Measurements from ENCODE around the gene PARPBP.
A peak's percentile ranks its signal among the peaks of the same experiment; 100 is the strongest.
"Not testable (repeated sequence)": the region's sequence is repeated elsewhere in the genome, so short reads cannot be mapped to it uniquely, and the experiment has no call there.

The PARPBP gene

DNA sequence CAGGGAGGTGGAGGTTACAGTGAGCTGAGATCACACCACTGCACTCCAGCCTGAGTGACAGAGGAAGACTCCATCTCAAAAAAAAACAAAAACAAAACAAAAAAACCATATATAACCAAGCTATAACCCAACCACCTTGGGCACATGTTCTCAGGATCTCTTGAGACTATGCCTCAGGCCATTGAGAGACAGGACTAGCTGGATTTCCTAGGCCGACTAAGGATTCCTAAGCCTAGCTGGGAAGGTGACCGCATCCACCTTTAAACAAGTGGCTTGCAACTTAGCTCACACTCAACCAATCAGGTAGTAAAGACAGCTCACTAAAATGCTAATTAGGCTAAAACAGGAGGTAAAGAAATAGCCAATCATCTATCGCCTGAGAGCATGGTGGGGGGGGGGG, 35.2 kb downstream of the PARPBP start:
- not testable (repeated sequence) for DNase-seq

DNA sequence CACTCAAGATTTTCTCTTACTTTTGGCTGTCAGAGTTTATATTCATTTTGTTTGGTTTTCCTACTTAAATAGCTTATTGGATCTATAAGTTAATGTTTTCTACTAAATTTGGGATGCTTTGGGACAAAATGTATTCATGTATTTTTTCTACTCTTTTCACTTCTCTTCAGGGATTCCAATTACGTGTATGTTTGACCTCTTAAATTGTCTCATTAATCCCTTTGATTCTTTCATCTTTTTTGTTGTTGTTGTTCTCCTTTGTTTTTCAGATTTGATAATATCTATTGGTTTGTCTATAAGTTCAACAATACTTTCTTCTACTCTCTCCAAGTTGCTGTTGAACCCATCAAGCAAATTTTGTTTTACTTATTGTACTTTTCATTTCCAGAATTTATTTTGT, 43.4 kb downstream of the PARPBP start:
- DNase-seq = no peak

- no peak for DNase-seq
Observed at GRCh38 chr12:102167821-102168604, 48.0 kb downstream of the PARPBP start.

- DNase-seq = peak; percentile 35
Observed at GRCh38 chr12:102169922-102170621, 50.1 kb downstream of the PARPBP start.

DNA sequence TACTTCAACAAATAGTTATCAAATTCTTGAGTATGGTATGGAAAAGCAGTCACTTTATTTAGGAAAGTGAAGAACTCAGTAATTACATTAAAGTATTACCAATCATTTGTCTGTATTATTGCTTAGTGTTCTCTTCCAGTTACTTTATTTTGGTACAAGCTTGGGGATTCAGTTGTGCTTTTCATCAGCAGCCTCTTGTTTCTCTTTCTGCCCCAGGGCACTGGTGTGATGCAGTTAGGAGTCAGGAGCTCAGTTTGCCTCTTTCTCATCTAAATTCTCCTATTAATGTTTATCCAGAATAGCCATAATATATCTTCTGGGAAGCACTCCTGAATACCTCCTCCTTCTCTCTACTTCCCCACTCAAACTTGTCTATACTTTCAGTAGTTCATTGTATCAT, 52.0 kb downstream of the PARPBP start:
- DNase-seq = no peak

GRCh38 chr12:102172436-102172835, 52.5 kb downstream of the PARPBP start:
- no peak for DNase-seq

DNA sequence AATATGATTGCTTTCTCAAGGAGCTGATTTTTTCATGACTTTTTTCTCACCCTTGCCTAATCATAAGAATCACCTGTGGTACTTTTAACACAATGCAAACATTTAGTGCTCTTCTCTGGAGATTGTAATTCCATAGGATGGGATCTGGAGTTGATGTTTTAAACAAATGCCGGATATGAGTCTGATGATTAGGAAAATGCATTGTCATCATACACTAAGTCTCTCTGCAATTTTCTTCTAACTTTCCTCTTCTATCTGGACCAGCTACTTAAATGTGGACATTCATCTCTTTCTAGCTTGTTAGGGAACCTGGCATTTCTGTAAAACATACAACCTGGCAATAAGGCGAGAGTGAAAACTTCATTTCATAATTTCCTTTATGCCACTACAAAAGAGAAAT, 54.1 kb downstream of the PARPBP start:
- no peak for DNase-seq

GRCh38 chr12:102174761-102175160, 54.8 kb downstream of the PARPBP start:
- no peak for DNase-seq

- no peak for DNase-seq
Observed at GRCh38 chr12:102182635-102183034, 62.7 kb downstream of the PARPBP start.

DNA sequence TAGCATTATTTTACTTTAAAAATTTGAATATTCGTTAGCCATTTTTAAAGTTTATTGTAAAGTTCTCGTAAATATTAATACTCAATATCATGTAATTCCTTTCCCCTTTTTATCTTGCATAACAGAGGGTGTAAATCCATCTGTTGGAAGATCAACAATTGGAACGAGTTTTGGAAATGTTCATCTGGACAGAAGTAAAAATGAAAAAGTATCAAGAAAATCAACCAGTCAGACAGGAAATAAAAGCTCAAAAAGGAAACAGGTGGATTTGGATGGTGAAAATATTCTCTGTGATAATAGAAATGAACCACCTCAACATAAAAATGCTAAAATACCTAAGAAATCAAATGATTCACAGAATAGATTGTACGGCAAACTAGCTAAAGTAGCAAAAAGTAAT, 75.8 kb downstream of the PARPBP start:
- DNase-seq = no peak

GRCh38 chr12:102197789-102198188, 77.8 kb downstream of the PARPBP start, which contains the start of gene PMCH:
Gene PMCH, minus strand, starts transcription at chr12:102197833. Its CDS starts 63 bp downstream, at chr12:102197770.
- no peak for DNase-seq

- no peak for DNase-seq
Observed at GRCh38 chr12:102201436-102202061, 81.6 kb downstream of the PARPBP start.

DNA sequence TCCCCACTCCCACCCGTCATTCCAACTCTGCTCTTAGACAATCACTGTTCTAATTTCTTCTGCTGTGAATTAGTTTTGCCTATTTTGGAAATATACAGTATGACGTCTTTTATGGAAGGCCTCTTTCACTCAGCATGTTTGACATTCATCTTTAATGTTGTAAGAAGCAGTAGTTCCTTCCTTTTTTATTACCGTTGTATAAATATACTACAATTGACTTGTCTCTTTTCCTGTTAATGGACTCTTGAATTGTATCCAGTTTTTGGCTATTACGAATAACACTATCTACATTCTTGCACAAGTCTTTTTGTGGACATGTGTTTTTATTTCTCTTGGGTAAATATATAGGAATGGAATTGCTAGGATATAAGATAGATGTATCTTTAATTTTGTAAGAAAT, 82.6 kb downstream of the PARPBP start:
- no peak for DNase-seq

DNA sequence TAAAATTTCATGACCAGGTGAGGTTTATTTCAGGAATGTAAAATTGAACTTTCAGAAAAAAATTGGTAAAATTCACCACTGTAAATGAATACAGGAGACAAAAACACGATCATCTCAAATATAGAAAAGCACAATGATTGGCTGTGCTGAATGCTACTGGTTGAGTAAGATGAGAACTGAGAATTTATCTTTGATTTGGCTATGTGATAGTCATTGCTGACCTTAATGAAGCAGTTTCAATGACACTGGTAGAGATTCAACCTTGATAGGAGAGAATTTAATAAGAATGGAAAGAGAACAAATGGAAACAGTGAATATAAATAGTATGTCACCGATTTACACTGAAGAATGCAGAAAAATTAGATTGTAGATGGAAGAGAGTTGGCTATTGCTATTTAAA, 84.0 kb downstream of the PARPBP start:
- DNase-seq = no peak

GRCh38 chr12:102215992-102216691, 96.2 kb downstream of the PARPBP start:
- no peak for DNase-seq

- no peak for DNase-seq
Observed at GRCh38 chr12:102220736-102221135, 100.8 kb downstream of the PARPBP start.

DNA sequence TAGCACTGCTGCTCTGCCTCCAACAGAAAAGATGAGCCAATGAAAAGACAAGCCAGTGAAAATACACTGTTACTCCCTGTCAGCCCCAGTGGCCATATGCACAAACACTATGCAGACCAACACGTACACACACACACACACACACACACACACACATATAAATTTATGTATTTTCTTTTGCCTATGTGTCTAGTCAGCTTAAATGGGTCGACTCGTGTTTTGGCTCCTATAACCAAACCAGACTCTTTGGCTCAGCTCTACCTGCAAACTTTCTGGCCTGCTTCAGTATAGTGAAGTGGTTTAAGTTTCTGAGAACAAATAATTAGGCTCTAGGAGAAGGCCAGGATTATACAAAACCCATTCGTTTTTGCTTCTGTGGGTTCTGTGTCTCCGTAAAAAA, 108.0 kb downstream of the PARPBP start:
- no peak for DNase-seq

DNA sequence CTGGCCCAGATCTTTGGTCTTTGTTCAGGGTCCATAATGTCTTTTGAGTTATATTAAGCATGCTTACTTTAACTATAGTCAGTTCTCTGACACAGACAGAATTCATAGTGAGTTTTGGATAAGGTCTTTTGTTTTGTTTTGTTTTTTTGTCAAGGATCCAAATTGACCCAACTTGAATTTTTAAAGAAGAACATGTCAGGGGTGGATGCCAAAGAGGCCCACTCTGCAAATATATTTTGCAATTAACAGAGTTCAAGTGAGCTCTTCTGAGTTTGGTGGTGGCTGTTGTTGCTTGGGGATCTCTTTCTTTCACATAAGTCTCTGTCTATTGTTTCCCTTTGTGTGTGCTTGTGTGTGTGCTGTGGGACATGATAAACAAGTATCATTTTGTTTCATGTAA, 112.1 kb downstream of the PARPBP start:
- DNase-seq = no peak

DNA sequence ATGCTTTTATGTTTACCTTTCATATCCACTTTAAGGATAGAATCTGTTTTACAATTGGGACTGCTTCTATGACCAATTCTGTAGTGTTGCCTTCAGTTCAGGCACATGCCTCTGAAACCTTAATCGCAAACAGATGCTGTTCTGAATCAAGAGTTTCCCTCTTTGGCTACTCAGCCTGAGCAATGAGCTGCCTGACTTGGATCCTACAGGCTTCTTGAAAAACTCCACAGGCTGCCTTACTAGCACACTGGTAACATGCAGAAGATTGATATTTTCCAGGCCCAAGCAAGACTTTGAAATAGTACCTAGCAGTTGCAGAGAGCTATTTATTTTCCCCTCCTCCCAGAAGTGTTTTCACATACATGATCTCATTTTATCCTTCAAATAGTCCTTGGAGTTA, 112.5 kb downstream of the PARPBP start:
- DNase-seq = no peak

GRCh38 chr12:102234599-102234998, 114.6 kb downstream of the PARPBP start:
- no peak for DNase-seq

- not testable (repeated sequence) for DNase-seq
Observed at GRCh38 chr12:102240859-102241258, 120.9 kb downstream of the PARPBP start.
